ENCODE data around the gene FOCAD.

DNA sequence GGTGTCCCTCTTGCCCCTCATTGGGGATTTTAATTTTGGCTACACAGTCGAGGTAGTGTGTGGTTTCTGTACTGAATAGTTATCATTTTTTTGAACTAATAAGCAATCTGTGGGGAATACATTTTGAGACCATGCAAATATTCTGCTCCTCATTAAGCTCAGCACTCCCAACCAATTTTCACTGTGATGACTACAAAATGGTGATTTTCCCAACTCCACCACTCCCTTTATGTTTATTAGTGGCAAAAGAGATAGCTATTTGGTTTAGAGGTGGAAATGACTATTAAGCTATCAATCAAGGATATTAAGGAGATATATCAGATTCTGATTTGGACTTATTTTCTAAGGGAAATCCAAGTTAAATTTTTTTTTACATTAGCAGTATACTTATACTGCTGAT is 62.9 kb downstream of the FOCAD start:
- TF ChIP-seq, protein P1, sequence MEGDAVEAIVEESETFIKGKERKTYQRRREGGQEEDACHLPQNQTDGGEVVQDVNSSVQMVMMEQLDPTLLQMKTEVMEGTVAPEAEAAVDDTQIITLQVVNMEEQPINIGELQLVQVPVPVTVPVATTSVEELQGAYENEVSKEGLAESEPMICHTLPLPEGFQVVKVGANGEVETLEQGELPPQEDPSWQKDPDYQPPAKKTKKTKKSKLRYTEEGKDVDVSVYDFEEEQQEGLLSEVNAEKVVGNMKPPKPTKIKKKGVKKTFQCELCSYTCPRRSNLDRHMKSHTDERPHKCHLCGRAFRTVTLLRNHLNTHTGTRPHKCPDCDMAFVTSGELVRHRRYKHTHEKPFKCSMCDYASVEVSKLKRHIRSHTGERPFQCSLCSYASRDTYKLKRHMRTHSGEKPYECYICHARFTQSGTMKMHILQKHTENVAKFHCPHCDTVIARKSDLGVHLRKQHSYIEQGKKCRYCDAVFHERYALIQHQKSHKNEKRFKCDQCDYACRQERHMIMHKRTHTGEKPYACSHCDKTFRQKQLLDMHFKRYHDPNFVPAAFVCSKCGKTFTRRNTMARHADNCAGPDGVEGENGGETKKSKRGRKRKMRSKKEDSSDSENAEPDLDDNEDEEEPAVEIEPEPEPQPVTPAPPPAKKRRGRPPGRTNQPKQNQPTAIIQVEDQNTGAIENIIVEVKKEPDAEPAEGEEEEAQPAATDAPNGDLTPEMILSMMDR (IDR thresholded peaks at IDR 0.05) = no peak
- TF ChIP-seq POLR2A (IDR thresholded peaks at IDR 0.05) = no peak
